ENCODE measurements around the gene RUNX3. TPM values are rescaled to one million over a fixed set of nuclear protein-coding genes. Genes with fewer than 3 reads are reported as not detected.

RUNX3 gene
- polyA plus RNA-seq, 1 of the 3 experiments (the other 2 are of a cell fraction) = not detected

DNA sequence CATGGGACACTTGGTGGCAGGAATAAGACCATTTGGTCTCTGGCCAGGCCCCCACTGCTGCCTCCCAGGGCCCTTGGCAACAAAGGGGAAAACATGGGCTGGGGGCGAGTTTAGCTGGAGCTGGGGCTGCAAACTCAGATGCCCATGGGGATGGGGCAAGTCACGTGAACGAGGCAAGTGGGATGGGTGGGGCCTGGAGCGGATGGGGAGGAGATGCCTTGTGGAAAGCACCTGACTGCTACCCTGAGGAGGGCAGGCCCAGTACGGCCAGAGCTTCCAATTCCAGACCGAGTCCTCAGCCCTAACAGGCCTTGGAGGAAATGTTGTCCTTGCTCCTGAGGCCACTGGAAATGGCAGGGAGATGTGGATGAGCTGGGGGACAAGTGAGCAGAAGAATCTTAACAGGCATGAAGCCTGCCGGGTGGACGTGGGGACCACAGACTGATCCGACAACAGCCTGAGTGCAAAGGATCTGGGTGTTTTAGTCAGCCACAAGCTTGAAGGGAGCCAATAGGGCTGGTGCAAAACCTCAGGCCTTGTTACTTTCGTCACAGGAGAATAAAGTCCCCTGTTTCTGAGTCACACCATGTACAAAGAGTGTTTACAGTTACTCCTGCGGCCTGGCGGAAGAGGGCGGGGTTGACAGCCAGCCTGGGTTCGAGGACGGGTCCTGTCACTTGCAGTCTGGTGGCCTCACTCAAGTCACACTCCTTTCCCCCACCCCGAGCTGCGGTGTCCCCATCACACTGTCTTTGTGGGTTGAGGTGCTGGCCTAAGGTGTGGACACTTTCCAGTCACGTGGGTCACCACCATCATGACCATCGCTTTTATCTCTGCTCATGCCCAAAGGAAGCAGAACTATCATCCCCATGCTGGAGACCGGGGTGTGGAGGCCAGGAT is 19.1 kb downstream of the RUNX3 start:
- Histone ChIP-seq H3K9ac (no peak overlapping the region), H3K79me2 (ENCODE audit: insufficient read depth) (no peaks in the 10 kb centered on the region), H3K27ac (ENCODE audit: low read depth in 2 of 2, low read length in 1 of 2) (no peak overlapping the region), H4K20me1 (ENCODE audit: insufficient read depth) (no peaks in the 10 kb centered on the region), H3K36me3 (replicated peaks in 1 of 2; ENCODE audit: control insufficient read depth in 1 of 2, insufficient read depth in 2 of 2, low read length in 1 of 2) (no peaks in the 10 kb centered on the region), H3K27me3 (ENCODE audit: insufficient read depth) (no peaks in the 10 kb centered on the region), H3K4me1 (ENCODE audit: control insufficient read depth in 1 of 2, insufficient read depth in 2 of 2, low read depth in 1 of 2, low read length in 1 of 2) (peaks cover 0 to 30% of the 10 kb centered on the region in 2 experiments; a peak in 1 of 4 replicates), H3F3A (replicated peaks; ENCODE audit: insufficient read depth) (no peaks in the 10 kb centered on the region), H2AFZ (ENCODE audit: low read depth) (no peak overlapping the region), H3K9me3 (no peaks in the 10 kb centered on the region), H3K4me2 (no peak overlapping the region), H3K4me3 (ENCODE audit: low read depth in 2 of 2, low read length in 1 of 2) (no peak overlapping the region), H3K9me2 (no peaks in the 10 kb centered on the region)
- TF ChIP-seq CHD2 (IDR thresholded peaks at IDR 0.05; ENCODE audit: low read length, partially characterized antibody) (no peak), SMC3 (IDR thresholded peaks at IDR 0.05; ENCODE audit: low read depth, low read length) (no peak), MEF2A (IDR thresholded peaks at IDR 0.05; ENCODE audit: borderline replicate concordance, low read depth) (no peak), GATA2 (CRISPR knock-in tag; IDR thresholded peaks at IDR 0.05) (no peak), FOSL2 (IDR thresholded peaks at IDR 0.05; ENCODE audit: borderline replicate concordance, low read depth) (no peak), FOXM1 (IDR thresholded peaks at IDR 0.05; ENCODE audit: low read depth) (no peak)
- TF ChIP-seq, protein P1, sequence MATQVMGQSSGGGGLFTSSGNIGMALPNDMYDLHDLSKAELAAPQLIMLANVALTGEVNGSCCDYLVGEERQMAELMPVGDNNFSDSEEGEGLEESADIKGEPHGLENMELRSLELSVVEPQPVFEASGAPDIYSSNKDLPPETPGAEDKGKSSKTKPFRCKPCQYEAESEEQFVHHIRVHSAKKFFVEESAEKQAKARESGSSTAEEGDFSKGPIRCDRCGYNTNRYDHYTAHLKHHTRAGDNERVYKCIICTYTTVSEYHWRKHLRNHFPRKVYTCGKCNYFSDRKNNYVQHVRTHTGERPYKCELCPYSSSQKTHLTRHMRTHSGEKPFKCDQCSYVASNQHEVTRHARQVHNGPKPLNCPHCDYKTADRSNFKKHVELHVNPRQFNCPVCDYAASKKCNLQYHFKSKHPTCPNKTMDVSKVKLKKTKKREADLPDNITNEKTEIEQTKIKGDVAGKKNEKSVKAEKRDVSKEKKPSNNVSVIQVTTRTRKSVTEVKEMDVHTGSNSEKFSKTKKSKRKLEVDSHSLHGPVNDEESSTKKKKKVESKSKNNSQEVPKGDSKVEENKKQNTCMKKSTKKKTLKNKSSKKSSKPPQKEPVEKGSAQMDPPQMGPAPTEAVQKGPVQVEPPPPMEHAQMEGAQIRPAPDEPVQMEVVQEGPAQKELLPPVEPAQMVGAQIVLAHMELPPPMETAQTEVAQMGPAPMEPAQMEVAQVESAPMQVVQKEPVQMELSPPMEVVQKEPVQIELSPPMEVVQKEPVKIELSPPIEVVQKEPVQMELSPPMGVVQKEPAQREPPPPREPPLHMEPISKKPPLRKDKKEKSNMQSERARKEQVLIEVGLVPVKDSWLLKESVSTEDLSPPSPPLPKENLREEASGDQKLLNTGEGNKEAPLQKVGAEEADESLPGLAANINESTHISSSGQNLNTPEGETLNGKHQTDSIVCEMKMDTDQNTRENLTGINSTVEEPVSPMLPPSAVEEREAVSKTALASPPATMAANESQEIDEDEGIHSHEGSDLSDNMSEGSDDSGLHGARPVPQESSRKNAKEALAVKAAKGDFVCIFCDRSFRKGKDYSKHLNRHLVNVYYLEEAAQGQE (IDR thresholded peaks at IDR 0.05; ENCODE audit: low read depth, low read length) = no peak
- TF ChIP-seq, protein P2, sequence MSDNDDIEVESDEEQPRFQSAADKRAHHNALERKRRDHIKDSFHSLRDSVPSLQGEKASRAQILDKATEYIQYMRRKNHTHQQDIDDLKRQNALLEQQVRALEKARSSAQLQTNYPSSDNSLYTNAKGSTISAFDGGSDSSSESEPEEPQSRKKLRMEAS (IDR thresholded peaks at IDR 0.05; ENCODE audit: low read depth) = no peak
- no peak for DNase-seq
- WGBS (ENCODE audit: low lambda C conversion rate) = 86% methylated on average over 18 of the region's 20 CpGs
- CTCF ChIA-PET = interaction anchor here (1.0 to 3.0 kb wide), 5 partner anchors 10 to 294 kb away, joined by 3 to 29 read pairs (median 3); no protein-coding TSS in a partner anchor
- POLR2A ChIA-PET = interaction anchor here (0.5 kb wide), 1 partner anchor 317 kb away, joined by 3 read pairs; no protein-coding TSS in a partner anchor

DNA sequence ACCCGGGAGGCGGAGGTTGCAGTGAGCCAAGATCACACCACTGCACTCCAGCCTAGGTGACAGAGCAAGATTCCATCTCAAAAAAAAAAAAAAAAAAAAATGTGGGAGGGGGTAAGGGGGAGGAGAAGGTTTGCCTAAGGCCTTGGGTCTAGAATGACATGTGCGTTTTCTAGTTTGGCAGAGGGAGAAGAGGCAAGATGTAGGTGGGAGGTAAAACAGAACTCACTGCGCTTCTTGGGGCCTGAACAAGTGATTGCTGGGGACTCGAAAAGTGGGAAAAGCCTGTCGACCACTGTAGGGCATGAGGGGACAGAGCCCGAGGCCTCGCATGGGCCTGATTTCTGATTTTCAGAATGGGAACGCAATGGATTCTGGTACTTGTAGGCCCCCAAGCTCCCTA is 19.9 kb downstream of the RUNX3 start:
- H3K4me1 ChIP-seq (ENCODE audit: control insufficient read depth in 1 of 2, insufficient read depth in 2 of 2, low read depth in 1 of 2, low read length in 1 of 2) = peaks cover 0 to 30% of the 10 kb centered on the region in 2 experiments; a peak in 1 of 4 replicates
- no peaks in the 10 kb centered on the region for H3K36me3 ChIP-seq (replicated peaks in 1 of 2; ENCODE audit: control insufficient read depth in 1 of 2, insufficient read depth in 2 of 2, low read length in 1 of 2)
- no peaks in the 10 kb centered on the region for H3K9me3 ChIP-seq
- H3K79me2 ChIP-seq (ENCODE audit: insufficient read depth) = no peaks in the 10 kb centered on the region
- no peak overlapping the region for H3K4me3 ChIP-seq (ENCODE audit: low read depth in 2 of 2, low read length in 1 of 2)
- H3K9me2 ChIP-seq = no peaks in the 10 kb centered on the region
- H3K27me3 ChIP-seq (ENCODE audit: insufficient read depth) = no peaks in the 10 kb centered on the region
- ChIA-PET POLR2A (no interaction called here), CTCF (interaction anchor here (1.7 kb wide), 1 partner anchor 9 kb away, joined by 4 read pairs; no protein-coding TSS in a partner anchor)
- 92% methylated on average over 9 of the region's 9 CpGs for WGBS (ENCODE audit: low lambda C conversion rate)
- H3K27ac ChIP-seq (ENCODE audit: low read depth in 2 of 2, low read length in 1 of 2) = no peak overlapping the region
- no peaks in the 10 kb centered on the region for H3F3A ChIP-seq (replicated peaks; ENCODE audit: insufficient read depth)
- H3K4me2 ChIP-seq = no peak overlapping the region
- DNase-seq = no peak
- no peaks in the 10 kb centered on the region for H4K20me1 ChIP-seq (ENCODE audit: insufficient read depth)
- H2AFZ ChIP-seq (ENCODE audit: low read depth) = no peak overlapping the region
- H3K9ac ChIP-seq = no peak overlapping the region
- TF ChIP-seq, protein P2 (IDR thresholded peaks at IDR 0.05; ENCODE audit: low read depth) = no peak
- TF ChIP-seq ELF1 (IDR thresholded peaks at IDR 0.05) (no peak), GABPA (IDR thresholded peaks at IDR 0.05; ENCODE audit: low read depth) (no peak), TAF1 (IDR thresholded peaks at IDR 0.05; ENCODE audit: borderline replicate concordance, low read depth, low read length) (no peak), SIN3A (IDR thresholded peaks at IDR 0.05; ENCODE audit: borderline replicate concordance, low read depth, low read length) (no peak), MXI1 (IDR thresholded peaks at IDR 0.05; ENCODE audit: low read depth, low read length) (no peak), FOXM1 (IDR thresholded peaks at IDR 0.05; ENCODE audit: low read depth) (no peak)
- TF ChIP-seq, protein P3, sequence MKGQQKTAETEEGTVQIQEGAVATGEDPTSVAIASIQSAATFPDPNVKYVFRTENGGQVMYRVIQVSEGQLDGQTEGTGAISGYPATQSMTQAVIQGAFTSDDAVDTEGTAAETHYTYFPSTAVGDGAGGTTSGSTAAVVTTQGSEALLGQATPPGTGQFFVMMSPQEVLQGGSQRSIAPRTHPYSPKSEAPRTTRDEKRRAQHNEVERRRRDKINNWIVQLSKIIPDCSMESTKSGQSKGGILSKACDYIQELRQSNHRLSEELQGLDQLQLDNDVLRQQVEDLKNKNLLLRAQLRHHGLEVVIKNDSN (IDR thresholded peaks at IDR 0.05; ENCODE audit: borderline replicate concordance, low read depth) = no peak
- TF ChIP-seq, protein P4, sequence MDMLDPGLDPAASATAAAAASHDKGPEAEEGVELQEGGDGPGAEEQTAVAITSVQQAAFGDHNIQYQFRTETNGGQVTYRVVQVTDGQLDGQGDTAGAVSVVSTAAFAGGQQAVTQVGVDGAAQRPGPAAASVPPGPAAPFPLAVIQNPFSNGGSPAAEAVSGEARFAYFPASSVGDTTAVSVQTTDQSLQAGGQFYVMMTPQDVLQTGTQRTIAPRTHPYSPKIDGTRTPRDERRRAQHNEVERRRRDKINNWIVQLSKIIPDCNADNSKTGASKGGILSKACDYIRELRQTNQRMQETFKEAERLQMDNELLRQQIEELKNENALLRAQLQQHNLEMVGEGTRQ (IDR thresholded peaks at IDR 0.05; ENCODE audit: borderline replicate concordance, low read depth, low read length) = no peak
- TF ChIP-seq, protein P1 (IDR thresholded peaks at IDR 0.05; ENCODE audit: low read depth, low read length) = no peak
